Measurements from ENCODE around the gene ZNF391.
"Not testable (repeated sequence)": the region's sequence is repeated elsewhere in the genome, so short reads cannot be mapped to it uniquely, and the experiment has no call there.

The ZNF391 gene

GRCh38 chr6:27374824-27375612, 13.5 kb upstream of the ZNF391 start:
- TF ChIP-seq, protein P1, sequence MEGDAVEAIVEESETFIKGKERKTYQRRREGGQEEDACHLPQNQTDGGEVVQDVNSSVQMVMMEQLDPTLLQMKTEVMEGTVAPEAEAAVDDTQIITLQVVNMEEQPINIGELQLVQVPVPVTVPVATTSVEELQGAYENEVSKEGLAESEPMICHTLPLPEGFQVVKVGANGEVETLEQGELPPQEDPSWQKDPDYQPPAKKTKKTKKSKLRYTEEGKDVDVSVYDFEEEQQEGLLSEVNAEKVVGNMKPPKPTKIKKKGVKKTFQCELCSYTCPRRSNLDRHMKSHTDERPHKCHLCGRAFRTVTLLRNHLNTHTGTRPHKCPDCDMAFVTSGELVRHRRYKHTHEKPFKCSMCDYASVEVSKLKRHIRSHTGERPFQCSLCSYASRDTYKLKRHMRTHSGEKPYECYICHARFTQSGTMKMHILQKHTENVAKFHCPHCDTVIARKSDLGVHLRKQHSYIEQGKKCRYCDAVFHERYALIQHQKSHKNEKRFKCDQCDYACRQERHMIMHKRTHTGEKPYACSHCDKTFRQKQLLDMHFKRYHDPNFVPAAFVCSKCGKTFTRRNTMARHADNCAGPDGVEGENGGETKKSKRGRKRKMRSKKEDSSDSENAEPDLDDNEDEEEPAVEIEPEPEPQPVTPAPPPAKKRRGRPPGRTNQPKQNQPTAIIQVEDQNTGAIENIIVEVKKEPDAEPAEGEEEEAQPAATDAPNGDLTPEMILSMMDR (IDR thresholded peaks at IDR 0.05; ENCODE audit: low read depth, low read length, missing control alignments) = no peak
- DNase-seq (ENCODE audit: low read depth) = peak; percentile 49
- peak overlapping the region; percentile 40 for H3K4me3 ChIP-seq (ENCODE audit: low read depth, low read length)

DNA sequence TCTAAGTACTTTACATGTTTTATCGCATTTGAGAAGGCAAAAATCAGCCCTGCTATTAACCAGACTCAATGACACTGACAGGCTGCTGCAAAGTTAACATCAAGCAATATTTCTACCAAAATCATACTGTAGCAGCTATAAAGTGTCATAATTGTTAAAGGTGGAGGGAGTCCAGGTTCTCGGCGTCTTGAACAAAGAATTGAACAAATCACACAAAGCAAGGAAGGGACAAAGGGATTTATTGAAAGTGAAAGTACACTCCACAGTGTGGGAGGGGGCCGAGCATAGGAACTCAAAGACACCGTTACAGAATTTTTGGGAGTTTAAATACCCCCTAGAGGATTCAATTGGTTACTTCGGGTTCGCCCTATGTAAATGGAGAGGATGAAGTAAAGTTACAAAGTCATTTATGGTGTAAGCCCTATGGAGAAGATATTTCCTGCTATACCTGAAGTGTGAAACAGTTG, 12.9 kb upstream of the ZNF391 start:
- TF ChIP-seq, protein P1 (IDR thresholded peaks at IDR 0.05; ENCODE audit: low read depth, low read length, missing control alignments) = peak; percentile 5
- no peak for DNase-seq (ENCODE audit: low read depth)
- no peak overlapping the region; the same call in 1 of the 2 replicates for H3K4me3 ChIP-seq (ENCODE audit: low read depth, low read length)

DNA sequence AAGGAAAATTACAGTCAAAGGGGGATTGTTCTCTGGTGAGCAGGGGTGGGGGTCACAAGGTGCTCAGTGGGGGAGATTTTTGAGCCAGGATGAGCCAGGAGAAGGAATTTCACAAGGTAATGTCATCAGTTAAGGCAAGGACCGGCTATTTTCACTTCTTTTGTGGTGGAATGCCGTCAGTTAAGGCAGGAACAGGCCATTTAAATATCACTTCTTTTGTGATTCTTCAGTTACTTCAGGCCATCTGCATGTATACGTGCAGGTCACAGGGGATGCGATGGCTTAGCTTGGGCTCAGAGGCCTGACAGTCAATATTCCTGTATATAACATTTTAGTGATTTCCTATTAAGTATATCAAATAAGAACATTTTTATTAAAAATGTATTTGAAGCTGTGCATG, 10.2 kb upstream of the ZNF391 start:
- not testable (repeated sequence) for H3K4me3 ChIP-seq (ENCODE audit: low read depth, low read length); DNase-seq (ENCODE audit: low read depth)

DNA sequence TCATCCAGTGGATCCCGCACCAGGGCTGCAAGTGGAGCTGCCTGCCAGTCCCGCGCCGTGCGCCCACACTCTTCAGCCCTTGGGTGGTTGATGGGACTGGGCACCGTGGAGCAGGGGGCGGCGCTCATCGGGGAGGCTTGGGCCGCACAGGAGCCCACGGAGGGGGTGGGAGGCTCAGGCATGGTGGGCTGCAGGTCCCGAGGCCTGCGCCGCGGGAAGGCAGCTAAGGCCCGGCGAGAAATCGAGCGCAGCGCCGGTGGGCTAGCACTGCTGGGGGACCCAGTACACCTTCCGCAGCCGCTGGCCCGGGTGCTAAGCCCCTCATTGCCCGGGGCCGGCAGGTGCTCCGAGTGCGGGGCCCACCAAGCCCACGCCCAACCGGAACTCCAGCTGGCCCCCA, 7.6 kb upstream of the ZNF391 start:
- DNase-seq (ENCODE audit: low read depth); H3K4me3 ChIP-seq (ENCODE audit: low read depth, low read length): not testable (repeated sequence)

GRCh38 chr6:27383011-27383410, 5.5 kb upstream of the ZNF391 start:
- no peak for DNase-seq (ENCODE audit: low read depth)
- TF ChIP-seq, protein P1 (IDR thresholded peaks at IDR 0.05; ENCODE audit: low read depth, low read length, missing control alignments) = no peak
- H3K4me3 ChIP-seq (ENCODE audit: low read depth, low read length) = no peak overlapping the region

- H3K4me3 ChIP-seq (ENCODE audit: low read depth, low read length) = no peak overlapping the region
- TF ChIP-seq, protein P1 (IDR thresholded peaks at IDR 0.05; ENCODE audit: low read depth, low read length, missing control alignments) = no peak
- no peak for DNase-seq (ENCODE audit: low read depth)
Measured at GRCh38 chr6:27383481-27383880, 5.1 kb upstream of the ZNF391 start.

GRCh38 chr6:27392623-27393022, 4.1 kb downstream of the ZNF391 start:
- no peak overlapping the region for H3K4me3 ChIP-seq (ENCODE audit: low read depth, low read length)
- no peak for DNase-seq (ENCODE audit: low read depth)
- TF ChIP-seq, protein P1 (IDR thresholded peaks at IDR 0.05; ENCODE audit: low read depth, low read length, missing control alignments) = no peak

GRCh38 chr6:27394073-27394472, 5.5 kb downstream of the ZNF391 start:
- TF ChIP-seq, protein P1 (IDR thresholded peaks at IDR 0.05; ENCODE audit: low read depth, low read length, missing control alignments) = no peak
- no peak overlapping the region for H3K4me3 ChIP-seq (ENCODE audit: low read depth, low read length)

More at GRCh38 chr6:27394073-27394472, 5.5 kb downstream of the ZNF391 start:
- no peak for DNase-seq (ENCODE audit: low read depth)

All from GM12864 (cell line).